SK-N-SH treated with all-trans-retinoic acid at 6 μM for 48 hours (cell line): ENCODE results near the gene ADD3.

Source experiments
- ATAC-seq: fragments of 200-7000 bp; cut with Tn5 transposase; 3 replicates; pipeline ENCODE4 v1.9.1; 2020; ENCODE audit warnings: mild to moderate bottlenecking, moderate library complexity
- ARNTL ChIP-seq: fragments of 450-650 bp; formaldehyde crosslinking; IDR thresholded peaks from 2 replicates; pipeline ENCODE4 v1.5.0; 2020; ENCODE audit warnings: low read depth, mild to moderate bottlenecking, moderate library complexity, borderline replicate concordance
- BACH2 ChIP-seq: fragments of 250-450 bp; sonication (Bioruptor Pico); IDR thresholded peaks from 2 replicates; pipeline ENCODE4 v1.9.0; 2021; ENCODE audit warnings: mild to moderate bottlenecking, borderline replicate concordance
- CSDC2 ChIP-seq: fragments of 250-450 bp; sonication (Bioruptor Pico); IDR thresholded peaks from 2 replicates; pipeline ENCODE4 v1.5.0; 2020; ENCODE audit warnings: mild to moderate bottlenecking, moderate library complexity
- ESRRG ChIP-seq: fragments of 250-450 bp; sonication (Bioruptor Pico); IDR thresholded peaks from 2 replicates; pipeline ENCODE4 v1.6.1; 2021; ENCODE audit warnings: mild to moderate bottlenecking
- GLIS3 ChIP-seq: fragments of 250-450 bp; sonication (Bioruptor Pico); IDR thresholded peaks from 2 replicates; pipeline ENCODE4 v1.5.0; 2020; ENCODE audit warnings: mild to moderate bottlenecking, moderate library complexity
- ISL1 ChIP-seq: fragments of 250-450 bp; sonication (Bioruptor Pico); IDR thresholded peaks from 2 replicates; pipeline ENCODE4 v2.1.2; 2022; ENCODE audit warnings: mild to moderate bottlenecking, moderate library complexity
- PPARA ChIP-seq: fragments of 250-450 bp; sonication (Bioruptor Pico); IDR thresholded peaks from 2 replicates; pipeline ENCODE4 v1.5.0; 2020; ENCODE audit warnings: mild to moderate bottlenecking, borderline replicate concordance
- RARB ChIP-seq: fragments of 250-450 bp; sonication (Bioruptor Pico); IDR thresholded peaks from 2 replicates; pipeline ENCODE4 v1.8.0; 2021; ENCODE audit warnings: mild to moderate bottlenecking, moderate library complexity
- SNAI2 ChIP-seq: fragments of 250-450 bp; sonication (Bioruptor Pico); IDR thresholded peaks from 2 replicates; pipeline ENCODE4 v1.5.0; 2020; ENCODE audit warnings: mild to moderate bottlenecking, moderate library complexity
- TCF4 ChIP-seq: fragments of 250-450 bp; sonication (Bioruptor Pico); IDR thresholded peaks from 2 replicates; pipeline ENCODE4 v1.8.0; 2021; ENCODE audit warnings: mild to moderate bottlenecking, moderate library complexity, borderline replicate concordance
- TOX ChIP-seq: fragments of 250-450 bp; sonication (Bioruptor Pico); IDR thresholded peaks from 2 replicates; pipeline ENCODE4 v1.8.0; 2021; ENCODE audit warnings: mild to moderate bottlenecking, moderate library complexity, borderline replicate concordance
- ZC3H10 ChIP-seq: fragments of 250-450 bp; sonication (Bioruptor Pico); IDR thresholded peaks from 2 replicates; pipeline ENCODE4 v1.5.1; 2021; ENCODE audit warnings: mild to moderate bottlenecking, moderate library complexity
- ZFP3 ChIP-seq: fragments of 250-450 bp; sonication (Bioruptor Pico); IDR thresholded peaks from 2 replicates; pipeline ENCODE4 v1.5.0; 2020; ENCODE audit warnings: mild to moderate bottlenecking, moderate library complexity
- ZFP30 ChIP-seq: fragments of 450-650 bp; formaldehyde crosslinking; IDR thresholded peaks from 2 replicates; pipeline ENCODE4 v1.5.0; 2022; ENCODE audit warnings: mild to moderate bottlenecking, moderate library complexity
- ZNF565 ChIP-seq: fragments of 450-650 bp; formaldehyde crosslinking; conservative IDR thresholded peaks from 2 replicates; pipeline ENCODE4 v1.5.0; 2020; ENCODE audit warnings: low read depth, mild to moderate bottlenecking, moderate library complexity
- ZNF8 ChIP-seq: fragments of 450-650 bp; formaldehyde crosslinking; IDR thresholded peaks from 2 replicates; pipeline ENCODE4 v1.5.0; 2020; ENCODE audit warnings: mild to moderate bottlenecking, moderate library complexity
- TF ChIP-seq, protein P1 (sequence below): fragments of 250-450 bp; sonication (Bioruptor Pico); IDR thresholded peaks from 2 replicates; pipeline ENCODE4 v1.5.0; 2020; ENCODE audit warnings: mild to moderate bottlenecking, moderate library complexity
- TF ChIP-seq, protein P2 (sequence below): fragments of 250-450 bp; sonication (Bioruptor Pico); IDR thresholded peaks from 2 replicates; pipeline ENCODE4 v1.8.0; 2020; ENCODE audit warnings: mild to moderate bottlenecking, moderate library complexity, borderline replicate concordance
- TF ChIP-seq, protein P3 (sequence below): fragments of 250-450 bp; sonication (Bioruptor Pico); IDR thresholded peaks from 2 replicates; pipeline ENCODE4 v1.5.1; 2021; ENCODE audit warnings: mild to moderate bottlenecking, moderate library complexity
- TF ChIP-seq, protein P4 (sequence below): fragments of 250-450 bp; sonication (Bioruptor Pico); IDR thresholded peaks from 2 replicates; pipeline ENCODE4 v1.8.0; 2021; ENCODE audit warnings: low read depth, mild to moderate bottlenecking, moderate library complexity, borderline replicate concordance

ADD3 gene

DNA sequence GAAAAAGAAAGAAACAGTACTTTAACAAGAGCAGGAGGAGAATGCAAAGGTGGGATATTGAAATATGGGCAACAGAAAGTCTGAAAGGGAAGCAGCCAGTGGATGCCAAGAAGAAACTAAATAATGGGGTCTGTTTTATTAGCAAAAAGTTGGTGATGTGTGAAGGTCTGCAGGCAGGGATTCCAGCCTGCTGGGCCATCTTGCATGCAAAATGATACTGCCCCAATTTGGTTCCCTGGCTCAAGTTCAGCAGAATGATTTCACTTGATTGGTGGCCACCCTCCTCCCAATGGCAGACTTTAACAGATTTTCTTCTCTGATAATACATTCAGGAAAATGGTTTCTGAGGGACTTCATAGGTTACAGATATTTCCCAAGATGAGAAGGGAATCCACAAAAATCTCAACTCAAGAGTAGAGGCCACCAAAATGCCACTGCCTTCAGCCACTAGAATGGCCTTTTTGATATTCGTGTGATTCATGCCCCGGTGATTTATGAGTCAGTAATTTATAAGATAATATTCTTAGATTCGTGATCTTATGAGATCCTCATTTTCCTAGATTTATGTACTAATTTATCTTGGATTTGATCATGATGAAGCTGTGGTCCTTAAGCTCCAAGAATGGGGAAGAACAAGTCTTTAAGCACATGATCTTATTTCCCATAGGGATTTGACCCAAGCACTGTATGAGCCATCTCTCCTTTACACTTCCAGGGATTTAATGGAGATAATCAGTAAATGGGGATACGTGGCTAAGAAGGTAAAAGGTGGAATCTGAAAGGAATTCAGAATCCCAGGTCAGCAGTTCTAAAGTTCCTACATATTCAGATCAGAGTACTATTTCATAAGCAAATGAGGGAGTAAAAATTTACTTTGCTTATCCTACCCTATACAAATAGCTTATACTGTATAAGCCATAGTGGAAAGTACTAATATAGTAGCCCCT lies 32.3 kb upstream of the ADD3 start (continued):
- TF ChIP-seq, protein P1, sequence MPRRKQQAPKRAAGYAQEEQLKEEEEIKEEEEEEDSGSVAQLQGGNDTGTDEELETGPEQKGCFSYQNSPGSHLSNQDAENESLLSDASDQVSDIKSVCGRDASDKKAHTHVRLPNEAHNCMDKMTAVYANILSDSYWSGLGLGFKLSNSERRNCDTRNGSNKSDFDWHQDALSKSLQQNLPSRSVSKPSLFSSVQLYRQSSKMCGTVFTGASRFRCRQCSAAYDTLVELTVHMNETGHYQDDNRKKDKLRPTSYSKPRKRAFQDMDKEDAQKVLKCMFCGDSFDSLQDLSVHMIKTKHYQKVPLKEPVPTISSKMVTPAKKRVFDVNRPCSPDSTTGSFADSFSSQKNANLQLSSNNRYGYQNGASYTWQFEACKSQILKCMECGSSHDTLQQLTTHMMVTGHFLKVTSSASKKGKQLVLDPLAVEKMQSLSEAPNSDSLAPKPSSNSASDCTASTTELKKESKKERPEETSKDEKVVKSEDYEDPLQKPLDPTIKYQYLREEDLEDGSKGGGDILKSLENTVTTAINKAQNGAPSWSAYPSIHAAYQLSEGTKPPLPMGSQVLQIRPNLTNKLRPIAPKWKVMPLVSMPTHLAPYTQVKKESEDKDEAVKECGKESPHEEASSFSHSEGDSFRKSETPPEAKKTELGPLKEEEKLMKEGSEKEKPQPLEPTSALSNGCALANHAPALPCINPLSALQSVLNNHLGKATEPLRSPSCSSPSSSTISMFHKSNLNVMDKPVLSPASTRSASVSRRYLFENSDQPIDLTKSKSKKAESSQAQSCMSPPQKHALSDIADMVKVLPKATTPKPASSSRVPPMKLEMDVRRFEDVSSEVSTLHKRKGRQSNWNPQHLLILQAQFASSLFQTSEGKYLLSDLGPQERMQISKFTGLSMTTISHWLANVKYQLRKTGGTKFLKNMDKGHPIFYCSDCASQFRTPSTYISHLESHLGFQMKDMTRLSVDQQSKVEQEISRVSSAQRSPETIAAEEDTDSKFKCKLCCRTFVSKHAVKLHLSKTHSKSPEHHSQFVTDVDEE, result no peak
- TF ChIP-seq ARNTL (CRISPR knock-in tag) (no peak), BACH2 (CRISPR knock-in tag) (no peak), ZFP30 (CRISPR knock-in tag) (no peak)
- TF ChIP-seq, protein P2, sequence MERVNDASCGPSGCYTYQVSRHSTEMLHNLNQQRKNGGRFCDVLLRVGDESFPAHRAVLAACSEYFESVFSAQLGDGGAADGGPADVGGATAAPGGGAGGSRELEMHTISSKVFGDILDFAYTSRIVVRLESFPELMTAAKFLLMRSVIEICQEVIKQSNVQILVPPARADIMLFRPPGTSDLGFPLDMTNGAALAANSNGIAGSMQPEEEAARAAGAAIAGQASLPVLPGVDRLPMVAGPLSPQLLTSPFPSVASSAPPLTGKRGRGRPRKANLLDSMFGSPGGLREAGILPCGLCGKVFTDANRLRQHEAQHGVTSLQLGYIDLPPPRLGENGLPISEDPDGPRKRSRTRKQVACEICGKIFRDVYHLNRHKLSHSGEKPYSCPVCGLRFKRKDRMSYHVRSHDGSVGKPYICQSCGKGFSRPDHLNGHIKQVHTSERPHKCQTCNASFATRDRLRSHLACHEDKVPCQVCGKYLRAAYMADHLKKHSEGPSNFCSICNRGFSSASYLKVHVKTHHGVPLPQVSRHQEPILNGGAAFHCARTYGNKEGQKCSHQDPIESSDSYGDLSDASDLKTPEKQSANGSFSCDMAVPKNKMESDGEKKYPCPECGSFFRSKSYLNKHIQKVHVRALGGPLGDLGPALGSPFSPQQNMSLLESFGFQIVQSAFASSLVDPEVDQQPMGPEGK (CRISPR knock-in tag), result no peak

DNA sequence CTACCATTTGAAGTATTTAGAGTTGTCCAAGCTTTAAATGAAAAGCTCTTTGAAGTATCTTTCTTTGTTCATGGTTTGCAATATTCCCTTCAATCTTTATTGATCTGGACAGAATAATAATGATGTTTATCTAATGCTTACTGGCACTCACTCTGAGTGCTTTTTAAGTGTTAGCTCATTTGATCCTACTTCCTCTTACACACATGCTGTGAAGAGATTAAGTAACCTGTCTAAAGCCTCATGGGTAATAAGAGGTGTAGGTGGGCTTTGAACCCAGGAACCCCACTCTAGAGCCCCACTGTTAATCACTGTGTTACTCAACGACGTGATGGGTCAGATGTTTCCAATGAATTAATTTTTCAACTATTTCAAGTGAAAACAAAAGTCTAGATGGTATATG lies 31.1 kb upstream of the ADD3 start:
- ATAC-seq, result no peak
- TF ChIP-seq, protein P1, result no peak
- no peak for TF ChIP-seq SNAI2 (CRISPR knock-in tag)
- TF ChIP-seq ISL1, result peak; percentile 26; the same call in 1 of the 2 replicates
- no peak for TF ChIP-seq ARNTL (CRISPR knock-in tag)
- TF ChIP-seq TCF4 (CRISPR knock-in tag), result peak; percentile 57; the same call in 1 of the 2 replicates

DNA sequence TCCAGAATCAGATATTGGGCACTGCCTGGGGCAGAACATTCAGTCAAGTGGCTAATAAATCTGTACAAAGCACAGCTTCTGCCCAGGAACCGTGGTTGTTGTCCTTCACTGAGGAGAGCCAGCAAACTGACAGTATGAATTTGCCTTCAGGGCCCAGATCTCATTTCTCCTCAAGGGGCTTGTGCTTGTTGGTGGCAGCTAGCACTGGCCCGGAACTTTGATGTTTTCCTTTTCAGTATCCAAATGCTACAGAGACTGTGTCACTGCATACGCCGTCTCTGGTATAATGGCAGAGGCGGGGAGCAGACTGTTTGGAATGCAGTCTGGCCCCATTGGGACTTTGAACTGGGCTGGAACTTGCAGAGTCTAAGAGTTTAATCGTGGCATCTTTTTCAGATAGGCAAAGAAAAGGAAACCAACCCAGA lies 30.4 kb upstream of the ADD3 start:
- peak; percentile 46 for ATAC-seq
- no peak for TF ChIP-seq PPARA (CRISPR knock-in tag)
- no peak for TF ChIP-seq ZNF8 (CRISPR knock-in tag)
- TF ChIP-seq TCF4 (CRISPR knock-in tag), result no peak
- TF ChIP-seq ZC3H10 (CRISPR knock-in tag), result no peak
- TF ChIP-seq, protein P3, sequence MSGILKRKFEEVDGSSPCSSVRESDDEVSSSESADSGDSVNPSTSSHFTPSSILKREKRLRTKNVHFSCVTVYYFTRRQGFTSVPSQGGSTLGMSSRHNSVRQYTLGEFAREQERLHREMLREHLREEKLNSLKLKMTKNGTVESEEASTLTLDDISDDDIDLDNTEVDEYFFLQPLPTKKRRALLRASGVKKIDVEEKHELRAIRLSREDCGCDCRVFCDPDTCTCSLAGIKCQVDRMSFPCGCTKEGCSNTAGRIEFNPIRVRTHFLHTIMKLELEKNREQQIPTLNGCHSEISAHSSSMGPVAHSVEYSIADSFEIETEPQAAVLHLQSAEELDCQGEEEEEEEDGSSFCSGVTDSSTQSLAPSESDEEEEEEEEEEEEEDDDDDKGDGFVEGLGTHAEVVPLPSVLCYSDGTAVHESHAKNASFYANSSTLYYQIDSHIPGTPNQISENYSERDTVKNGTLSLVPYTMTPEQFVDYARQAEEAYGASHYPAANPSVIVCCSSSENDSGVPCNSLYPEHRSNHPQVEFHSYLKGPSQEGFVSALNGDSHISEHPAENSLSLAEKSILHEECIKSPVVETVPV, result no peak
- no peak for TF ChIP-seq GLIS3 (CRISPR knock-in tag)
- no peak for TF ChIP-seq TOX
- no peak for TF ChIP-seq ESRRG (CRISPR knock-in tag)
- TF ChIP-seq, protein P4, sequence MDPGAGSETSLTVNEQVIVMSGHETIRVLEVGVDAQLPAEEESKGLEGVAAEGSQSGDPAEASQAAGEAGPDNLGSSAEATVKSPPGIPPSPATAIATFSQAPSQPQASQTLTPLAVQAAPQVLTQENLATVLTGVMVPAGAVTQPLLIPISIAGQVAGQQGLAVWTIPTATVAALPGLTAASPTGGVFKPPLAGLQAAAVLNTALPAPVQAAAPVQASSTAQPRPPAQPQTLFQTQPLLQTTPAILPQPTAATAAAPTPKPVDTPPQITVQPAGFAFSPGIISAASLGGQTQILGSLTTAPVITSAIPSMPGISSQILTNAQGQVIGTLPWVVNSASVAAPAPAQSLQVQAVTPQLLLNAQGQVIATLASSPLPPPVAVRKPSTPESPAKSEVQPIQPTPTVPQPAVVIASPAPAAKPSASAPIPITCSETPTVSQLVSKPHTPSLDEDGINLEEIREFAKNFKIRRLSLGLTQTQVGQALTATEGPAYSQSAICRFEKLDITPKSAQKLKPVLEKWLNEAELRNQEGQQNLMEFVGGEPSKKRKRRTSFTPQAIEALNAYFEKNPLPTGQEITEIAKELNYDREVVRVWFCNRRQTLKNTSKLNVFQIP (CRISPR knock-in tag), result no peak
- TF ChIP-seq RARB (CRISPR knock-in tag), result no peak
- no peak for TF ChIP-seq ARNTL (CRISPR knock-in tag)
- TF ChIP-seq SNAI2 (CRISPR knock-in tag), result no peak
- no peak for TF ChIP-seq ZNF565
- no peak for TF ChIP-seq ZFP3 (CRISPR knock-in tag)
- TF ChIP-seq BACH2 (CRISPR knock-in tag), result no peak
- TF ChIP-seq, protein P2 (CRISPR knock-in tag), result no peak
- no peak for TF ChIP-seq CSDC2
- no peak for TF ChIP-seq ISL1
